Stomach (tissue), 9 donors: ENCODE data around the gene PIAS2. TPM values are rescaled to one million over a fixed set of nuclear protein-coding genes. Genes with fewer than 3 reads are reported as not detected.

ENCODE experiments used
- DNase-seq, 2 donors: peaks; one replicate each; pipeline versions ENCODE4 v3.0.0 to v3.0.0-alpha.2; 2013 to 2019
- H3K27ac ChIP-seq, 5 donors: fragments of 200-600 bp in 4 of 5; sonication (generic) in 4 of 5; one replicate each; pipeline ENCODE4 v1.5.1; 2013 to 2019; ENCODE audit warnings: mild to moderate bottlenecking in 1 of 5, moderate library complexity in 1 of 5
- H3K27me3 ChIP-seq, 3 donors: fragments of 200-600 bp; sonication (generic); one replicate each; pipeline ENCODE4 v1.5.1; 2017 to 2019; ENCODE audit warnings: mixed run types in 1 of 3
- H3K36me3 ChIP-seq, 4 donors: fragments of 200-600 bp; sonication (generic); 1 replicate in 3 of 4; 2 replicates in 1 of 4; pipeline ENCODE4 v1.5.1; 2016 to 2019
- H3K4me1 ChIP-seq, 4 donors: fragments of 200-600 bp; sonication (generic); one replicate each; pipeline ENCODE4 v1.5.1; 2016 to 2019
- H3K4me3 ChIP-seq, 4 donors: fragments of 200-600 bp; sonication (generic) in 3 of 4; one replicate each; pipeline ENCODE4 v1.5.1; 2016 to 2019; ENCODE audit warnings: mild to moderate bottlenecking in 1 of 4
- H3K9me3 ChIP-seq, 4 donors: fragments of 200-600 bp; sonication (generic); one replicate each; pipeline ENCODE4 v1.5.1; 2016 to 2019
- CTCF ChIP-seq, 7 experiments: fragments of 450-650 bp in 4 of 7; fragments of 200-600 bp in 3 of 7; sonication (generic) in 3 of 7; IDR thresholded peaks; one replicate each; pipeline ENCODE4 v1.5.1; 2016 to 2019; ENCODE audit warnings: antibody characterized with exemption in 7 of 7, control low read depth in 2 of 7, mild to moderate bottlenecking in 1 of 7
- EP300 ChIP-seq: sonication (generic); formaldehyde crosslinking; IDR thresholded peaks from one replicate; pipeline ENCODE4 v1.6.1; 2017; ENCODE audit warnings: antibody characterized with exemption
- POLR2A ChIP-seq, 4 donors: fragments of 450-650 bp; IDR thresholded peaks; one replicate each; pipeline ENCODE4 v1.6.1; 2016; ENCODE audit warnings: antibody characterized with exemption in 4 of 4, control low read depth in 2 of 4, mild to moderate bottlenecking in 1 of 4, moderate library complexity in 1 of 4
- POLR2AphosphoS5 ChIP-seq, 3 donors: sonication (generic); formaldehyde crosslinking; IDR thresholded peaks; one replicate each; pipeline ENCODE4 v1.6.1; 2016; ENCODE audit warnings: antibody characterized with exemption in 3 of 3
- WGBS, 5 donors: extraction: QIAGEN DNeasy Blood & Tissue Kit in 3 of 5; methylation state at CpG; one replicate each; pipeline versions ENCODE4 v1.1.5 to v1.1.7; 2013 to 2018; 5-methylcytosine and 5-hydroxymethylcytosine counted together
- intact Hi-C: fragments of 100-400 bp; cut with DNase I; formaldehyde crosslinking; loops from one replicate; pipeline ENCODE4 v1.15.1; 2023; ENCODE audit warnings: low total_unique reads
- polyA plus RNA-seq, 3 donors: library from polyadenylated mRNA; stranded (reverse); fragments of 200-250 nt; gene quantifications; one replicate each; pipeline ENCODE4 v1.2.3, GENCODE V29; 2013
- total RNA-seq, 5 donors: library from RNA; depleted of rRNA; stranded (reverse); fragments of >200 nt; gene quantifications; one replicate each; pipeline versions ENCODE4 v1.1.0 to v1.2.3, GENCODE V29; 2014 to 2016
- donor health status: healthy with polysubstance abuse.
- donor health status: Bipolar disorder and iron deficiency.
- donor health status: healthy.

Gene PIAS2
- total and polyA plus RNA-seq, 8 donors, result 3.4 to 83.4 (median 31.4) TPM

- Histone ChIP-seq H3K27me3 (no peaks in the 10 kb centered on the region), H3K4me1 (peaks cover 0 to 11% (median 5%) of the 10 kb centered on the region in 4 donors), H3K27ac (no peak overlapping the region), H3K4me3 (no peak overlapping the region), H3K9me3 (no peaks in the 10 kb centered on the region), H3K36me3 (peaks cover 5 to 51% (median 33%) of the 10 kb centered on the region in 4 donors)
- TF ChIP-seq POLR2A (IDR thresholded peaks at IDR 0.05) (no peak), EP300 (no peak), CTCF (IDR thresholded peaks at IDR 0.05) (no peak), POLR2AphosphoS5 (IDR thresholded peaks at IDR 0.05) (no peak)
- intact Hi-C loops, result no loop called here
- DNase-seq, result peak in 1 of 2 donors; percentile 13
Observed at GRCh38 chr18:46856973-46857372, 60.3 kb downstream of the PIAS2 start.

GRCh38 chr18:46849007-46849406, 68.3 kb downstream of the PIAS2 start:
- DNase-seq, result no peak
- peaks cover 2 to 32% (median 18%) of the 10 kb centered on the region in 4 donors for H3K36me3 ChIP-seq
- H3K27ac ChIP-seq, result no peak overlapping the region
- no peaks in the 10 kb centered on the region for H3K4me1 ChIP-seq
- intact Hi-C loops, result no loop called here
- H3K4me3 ChIP-seq, result no peak overlapping the region
- no peaks in the 10 kb centered on the region for H3K27me3 ChIP-seq
- H3K9me3 ChIP-seq, result no peaks in the 10 kb centered on the region
- TF ChIP-seq EP300 (no peak), CTCF (IDR thresholded peaks at IDR 0.05) (no peak), POLR2A (IDR thresholded peaks at IDR 0.05) (no peak), POLR2AphosphoS5 (IDR thresholded peaks at IDR 0.05) (no peak)

GRCh38 chr18:46843372-46843771, 73.9 kb downstream of the PIAS2 start:
- peaks cover 5 to 20% (median 7%) of the 10 kb centered on the region in 4 donors for H3K36me3 ChIP-seq
- 96 to 98% (median 97%) methylated on average over 1 of the region's 1 CpG for WGBS, 5 donors
- TF ChIP-seq CTCF (IDR thresholded peaks at IDR 0.05) (no peak), POLR2AphosphoS5 (IDR thresholded peaks at IDR 0.05) (no peak), POLR2A (IDR thresholded peaks at IDR 0.05) (no peak), EP300 (no peak)
- intact Hi-C loops, result no loop called here
- H3K4me1 ChIP-seq, result no peaks in the 10 kb centered on the region
- H3K9me3 ChIP-seq, result no peaks in the 10 kb centered on the region
- no peak for DNase-seq
- H3K27ac ChIP-seq, result no peak overlapping the region
- no peaks in the 10 kb centered on the region for H3K27me3 ChIP-seq
- H3K4me3 ChIP-seq, result no peak overlapping the region

- H3K36me3 ChIP-seq, result peaks cover 5 to 20% (median 7%) of the 10 kb centered on the region in 4 donors
- intact Hi-C loops, result no loop called here
- no peaks in the 10 kb centered on the region for H3K27me3 ChIP-seq
- TF ChIP-seq CTCF (IDR thresholded peaks at IDR 0.05), result no peak
- no peak for TF ChIP-seq EP300
- TF ChIP-seq POLR2AphosphoS5 (IDR thresholded peaks at IDR 0.05), result no peak
- no peak for TF ChIP-seq POLR2A (IDR thresholded peaks at IDR 0.05)
- no peaks in the 10 kb centered on the region for H3K9me3 ChIP-seq
- 90 to 97% (median 96%) methylated on average over 5 of the region's 5 CpGs for WGBS, 5 donors
- H3K4me3 ChIP-seq, result no peak overlapping the region
- DNase-seq, result no peak
- no peaks in the 10 kb centered on the region for H3K4me1 ChIP-seq
- H3K27ac ChIP-seq, result no peak overlapping the region
Observed at GRCh38 chr18:46842583-46842982, 74.7 kb downstream of the PIAS2 start.
